ENCODE data around the gene ASPRV1. TPM values are rescaled to one million over a fixed set of nuclear protein-coding genes. Genes with fewer than 3 reads are reported as not detected.

ASPRV1 gene
- total RNA-seq, 1 donor from 2014 or later: 0.87 TPM

GRCh38 chr2:69914164-69914949, 47.1 kb downstream of the ASPRV1 start:
- DNase-seq (ENCODE audit: low spot score): peak; percentile 98
- H3K36me3 Mint-ChIP-seq (ENCODE audit: low read depth, unreplicated experiment): peaks cover 6% of the 10 kb centered on the region
- H3K9me3 Mint-ChIP-seq (ENCODE audit: unreplicated experiment): no peaks in the 10 kb centered on the region
- H3K4me1 Mint-ChIP-seq (ENCODE audit: unreplicated experiment): no peaks in the 10 kb centered on the region
- peaks cover 6% of the 10 kb centered on the region for H3K27me3 Mint-ChIP-seq (ENCODE audit: unreplicated experiment)
- no peak for TF ChIP-seq CTCF (IDR thresholded peaks at IDR 0.05; ENCODE audit: unreplicated experiment)
- peak overlapping the region; percentile 90 for H3K4me3 Mint-ChIP-seq (ENCODE audit: unreplicated experiment)
- H3K27ac Mint-ChIP-seq (ENCODE audit: unreplicated experiment): peak overlapping the region; percentile 85

GRCh38 chr2:69911985-69912563, 49.4 kb downstream of the ASPRV1 start:
- H3K4me1 Mint-ChIP-seq (ENCODE audit: unreplicated experiment): no peaks in the 10 kb centered on the region

More at GRCh38 chr2:69911985-69912563, 49.4 kb downstream of the ASPRV1 start:
- Mint-ChIP-seq H3K27ac (ENCODE audit: unreplicated experiment) (no peak overlapping the region), H3K27me3 (ENCODE audit: unreplicated experiment) (peaks cover 6% of the 10 kb centered on the region), H3K4me3 (ENCODE audit: unreplicated experiment) (no peak overlapping the region), H3K36me3 (ENCODE audit: low read depth, unreplicated experiment) (peaks cover 6% of the 10 kb centered on the region), H3K9me3 (ENCODE audit: unreplicated experiment) (no peaks in the 10 kb centered on the region)
- peak; percentile 44 for TF ChIP-seq CTCF (IDR thresholded peaks at IDR 0.05; ENCODE audit: unreplicated experiment)
- no peak for DNase-seq (ENCODE audit: low spot score)

Other genes with a start within 250 kb of the ASPRV1 start
- gene ANXA4, start 219.5 kb downstream of the ASPRV1 start, total RNA-seq (ENCODE audit: unreplicated experiment): 29.4 TPM
- gene GMCL1, start 132.0 kb downstream of the ASPRV1 start, total RNA-seq (ENCODE audit: unreplicated experiment): 8.6 TPM
- gene SNRNP27, start 67.7 kb downstream of the ASPRV1 start, total RNA-seq (ENCODE audit: unreplicated experiment): 37.0 TPM
- gene MXD1, start 46.5 kb downstream of the ASPRV1 start, total RNA-seq (ENCODE audit: unreplicated experiment): 3.3 TPM
- 302 TPM for gene PCBP1, start 125.8 kb upstream of the ASPRV1 start, total RNA-seq (ENCODE audit: unreplicated experiment)
- 15.0 TPM for gene C2orf42, start 229.4 kb upstream of the ASPRV1 start, total RNA-seq (ENCODE audit: unreplicated experiment)